ENCODE results near the gene GNB1. TPM values are rescaled to one million over a fixed set of nuclear protein-coding genes. Genes with fewer than 3 reads are reported as not detected.
"Not testable (repeated sequence)": the region's sequence is repeated elsewhere in the genome, so short reads cannot be mapped to it uniquely, and the experiment has no call there.

The GNB1 gene
- total RNA-seq (2014; rRNA removed; shearing (Covaris generic)) = 39.2 and 44.0 TPM in 2 replicates

DNA sequence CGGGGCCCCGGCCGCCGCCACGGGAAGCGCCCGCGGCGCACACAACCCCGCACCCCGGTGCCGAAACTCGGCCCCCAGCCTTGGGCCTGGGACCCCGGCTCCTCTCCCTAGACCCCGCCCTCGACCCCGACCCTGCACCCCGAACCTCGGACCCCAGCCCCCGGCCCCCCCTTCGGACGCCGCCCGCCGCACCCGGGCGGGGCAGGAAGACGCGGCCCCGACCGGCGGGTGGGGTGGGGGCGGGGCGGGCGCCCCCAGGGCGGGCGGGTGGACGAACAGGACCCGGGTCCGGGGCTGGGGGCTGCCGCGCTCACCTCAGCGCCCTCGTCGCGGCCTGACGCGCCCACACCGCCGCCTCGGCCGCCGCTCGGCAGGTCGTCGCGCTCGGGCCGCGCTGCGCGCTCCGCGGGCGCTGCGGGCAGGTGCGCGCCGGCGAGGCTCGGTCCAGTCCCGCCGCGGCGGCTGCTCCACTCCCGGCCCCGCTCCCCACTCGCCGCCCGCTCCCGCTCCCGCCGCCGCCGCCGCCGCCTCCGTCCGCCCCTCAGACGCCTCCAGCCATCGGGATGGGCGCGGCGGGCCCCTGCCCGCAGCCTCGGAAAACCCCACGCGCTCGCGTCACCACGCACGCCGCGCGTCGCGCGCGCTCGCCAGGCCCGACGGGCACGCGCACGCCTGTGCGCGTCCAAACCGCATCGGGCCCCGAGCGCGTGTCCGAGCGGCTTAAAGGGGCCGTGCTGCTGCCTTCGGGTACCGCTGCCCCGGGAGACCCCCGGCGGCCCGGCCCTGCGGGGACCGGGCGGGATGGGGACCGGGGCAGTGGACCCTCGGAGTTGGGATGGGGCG is at the start of gene GNB1:
Gene GNB1 (minus strand): TSS at position 582 of the 843 bp plus-strand sequence. CDS start 65,634 bp downstream, outside the sequence.
- DNase-seq (ENCODE audit: low spot score) = peak; percentile 41

DNA sequence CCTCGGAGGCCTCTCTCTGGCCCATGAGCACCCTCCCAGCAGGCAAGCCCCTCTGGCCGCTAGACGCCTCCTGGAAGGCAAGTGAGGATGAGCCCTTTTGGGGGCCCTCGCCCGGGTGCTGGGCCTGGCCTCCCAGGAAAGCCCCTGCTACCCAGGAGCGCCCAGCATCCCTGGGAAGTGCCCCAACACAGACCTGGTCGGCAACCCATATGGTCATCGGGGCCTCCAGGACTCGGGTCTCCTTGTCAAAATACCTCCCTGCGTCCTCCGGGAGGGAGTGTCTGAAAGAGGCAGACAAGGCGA is 49.2 kb upstream of the GNB1 start:
- DNase-seq (ENCODE audit: low spot score) = no peak

DNA sequence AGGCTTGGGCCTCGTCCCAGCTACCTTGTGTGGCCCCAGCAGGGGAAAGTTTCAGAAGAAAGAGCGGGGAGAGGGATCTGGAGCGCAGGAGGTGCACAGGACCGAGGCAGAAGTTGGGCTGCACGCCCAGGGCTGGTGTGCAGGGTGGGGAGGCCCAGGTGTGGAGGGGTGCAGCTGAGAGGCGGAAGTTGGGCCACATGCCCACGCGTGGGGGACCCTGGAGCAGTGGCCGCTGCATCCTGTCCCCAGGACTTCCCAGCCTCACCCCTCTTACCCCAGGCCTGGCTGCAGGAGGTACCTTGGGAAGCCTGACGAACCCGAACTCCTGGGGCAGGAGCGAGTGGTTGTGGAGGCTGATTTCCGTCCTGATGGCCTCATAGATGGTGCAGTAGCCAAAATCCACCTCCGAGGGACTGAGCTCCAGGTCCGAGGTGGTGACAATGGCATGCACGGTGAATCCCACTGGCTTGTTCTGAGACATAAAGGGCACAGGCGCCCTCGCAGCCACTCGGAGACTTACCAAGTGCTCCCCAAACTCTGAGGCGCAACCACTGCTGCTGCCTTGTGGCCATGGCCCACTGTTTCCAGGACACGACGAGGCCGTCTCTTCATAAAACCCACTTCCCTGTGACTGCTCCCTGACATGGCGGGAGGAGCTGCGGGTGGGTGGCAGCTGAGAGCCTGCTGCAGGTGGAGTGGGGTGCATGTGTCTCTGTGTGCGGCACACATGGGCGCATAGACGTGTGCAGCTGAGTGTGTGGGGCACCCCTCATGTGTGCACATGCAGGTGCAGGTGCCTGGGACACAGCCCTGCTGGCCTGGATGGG is 48.6 kb upstream of the GNB1 start:
- no peak for DNase-seq (ENCODE audit: low spot score)

DNA sequence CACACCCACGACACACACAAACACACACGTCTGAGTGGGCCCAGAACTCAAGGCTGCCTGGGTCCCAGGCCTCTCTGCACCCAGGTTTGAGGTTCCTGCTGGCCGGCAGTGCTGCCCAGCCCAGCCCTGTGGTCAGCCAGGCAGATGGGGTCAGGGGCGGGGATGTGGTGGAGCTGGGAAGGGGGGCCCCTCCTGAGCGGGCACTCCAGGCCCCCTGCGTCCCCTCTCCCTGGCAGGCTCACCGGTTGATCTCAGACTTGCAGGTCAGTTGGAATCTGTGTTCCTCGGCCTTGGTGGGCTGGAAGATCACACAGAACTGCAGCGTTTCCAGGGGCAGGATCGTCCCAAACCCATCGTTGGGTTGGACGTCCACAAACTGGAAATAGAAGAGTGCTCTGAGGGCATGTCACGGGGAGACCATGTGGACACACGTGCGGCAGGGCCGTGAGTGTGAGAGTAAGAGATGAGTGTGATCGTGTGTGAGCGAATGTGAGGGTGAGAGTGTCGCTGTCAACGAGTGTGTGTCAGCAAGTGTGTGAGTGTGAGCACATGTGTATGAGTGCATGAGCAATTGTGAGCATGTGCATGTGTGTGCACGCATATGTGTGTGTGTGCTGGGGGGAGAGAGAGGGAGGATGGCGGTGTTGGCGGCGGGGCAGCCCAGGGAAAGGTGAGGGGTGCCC is 47.9 kb upstream of the GNB1 start:
- no peak for DNase-seq (ENCODE audit: low spot score)

DNA sequence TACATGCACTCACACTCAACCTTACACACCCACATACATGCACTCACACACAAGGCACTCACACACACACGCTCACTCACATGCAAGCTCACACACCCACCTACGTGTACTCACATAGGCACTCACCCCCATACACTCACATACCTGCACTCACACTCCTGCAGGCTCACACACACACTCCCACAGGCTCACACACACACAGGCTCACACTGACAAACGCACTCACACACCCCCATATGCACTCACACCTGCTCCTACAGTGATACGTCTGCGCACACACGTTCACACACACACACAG is 47.3 kb upstream of the GNB1 start:
- no peak for DNase-seq (ENCODE audit: low spot score)

DNA sequence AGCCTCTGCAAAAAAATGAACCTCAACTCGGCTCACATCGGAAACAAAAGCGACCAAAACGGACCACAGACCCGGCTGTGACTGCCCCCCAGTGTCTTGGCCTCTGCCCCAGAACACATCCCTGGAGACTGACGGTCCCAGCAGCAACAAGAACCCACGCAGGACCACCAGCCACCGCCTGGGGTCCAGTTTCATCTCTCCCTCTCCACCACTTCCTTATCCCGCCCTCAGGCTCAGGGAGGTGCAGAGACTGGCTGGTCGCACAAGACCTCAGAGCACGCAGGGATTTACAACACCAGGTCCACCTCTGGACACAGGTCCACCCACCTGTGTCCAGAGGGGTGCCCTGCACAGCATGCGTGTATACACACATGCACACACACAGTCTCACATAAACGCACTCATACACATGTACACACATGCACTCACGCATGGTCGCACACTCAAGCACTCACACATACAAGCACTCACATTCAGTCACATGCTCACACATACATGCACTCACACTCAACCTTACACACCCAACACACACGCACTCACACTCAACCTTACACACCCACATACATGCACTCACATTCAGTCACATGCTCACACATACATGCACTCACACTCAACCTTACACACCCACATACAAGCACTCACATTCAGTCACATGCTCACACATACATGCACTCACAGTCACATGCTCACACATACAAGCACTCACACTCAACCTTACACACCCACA is 46.8 kb upstream of the GNB1 start:
- no peak for DNase-seq (ENCODE audit: low spot score)

DNA sequence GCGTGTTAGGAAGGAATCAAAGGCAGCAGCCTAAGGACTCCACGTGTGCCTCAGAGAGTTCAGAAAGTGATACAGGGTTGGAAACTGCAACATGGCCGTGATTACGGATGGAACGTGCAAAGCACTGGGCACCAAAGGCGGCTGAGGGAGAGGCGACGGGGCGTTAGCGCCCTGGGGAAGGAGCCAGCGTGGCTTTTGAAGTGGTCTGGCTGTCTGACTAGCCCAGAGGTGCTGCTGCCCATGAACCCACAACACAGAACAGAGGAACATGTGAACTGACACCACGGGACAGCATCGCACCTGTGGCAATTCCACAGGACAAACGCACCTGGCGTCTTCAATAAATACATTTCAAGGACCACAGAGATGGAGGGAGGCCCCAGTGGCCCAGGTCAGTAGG is 46.2 kb upstream of the GNB1 start:
- DNase-seq (ENCODE audit: low spot score) = no peak

DNA sequence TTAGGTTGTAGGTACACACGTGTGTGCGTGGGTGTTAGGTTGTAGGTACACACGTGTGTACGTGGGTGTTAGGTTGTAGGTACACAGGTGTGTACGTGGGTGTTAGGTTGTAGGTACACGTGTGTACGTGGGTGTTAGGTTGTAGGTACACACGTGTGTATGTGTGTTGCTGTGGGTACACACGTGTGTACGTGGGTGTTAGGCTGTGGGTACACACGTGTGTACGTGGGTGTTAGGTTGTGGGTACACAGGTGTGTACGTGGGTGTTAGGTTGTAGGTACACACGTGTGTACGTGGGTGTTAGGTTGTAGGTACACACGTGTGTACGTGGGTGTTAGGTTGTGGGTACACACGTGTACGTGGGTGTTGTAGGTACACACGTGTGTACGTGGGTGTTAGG is 44.0 kb upstream of the GNB1 start:
- DNase-seq (ENCODE audit: low spot score) = not testable (repeated sequence)

DNA sequence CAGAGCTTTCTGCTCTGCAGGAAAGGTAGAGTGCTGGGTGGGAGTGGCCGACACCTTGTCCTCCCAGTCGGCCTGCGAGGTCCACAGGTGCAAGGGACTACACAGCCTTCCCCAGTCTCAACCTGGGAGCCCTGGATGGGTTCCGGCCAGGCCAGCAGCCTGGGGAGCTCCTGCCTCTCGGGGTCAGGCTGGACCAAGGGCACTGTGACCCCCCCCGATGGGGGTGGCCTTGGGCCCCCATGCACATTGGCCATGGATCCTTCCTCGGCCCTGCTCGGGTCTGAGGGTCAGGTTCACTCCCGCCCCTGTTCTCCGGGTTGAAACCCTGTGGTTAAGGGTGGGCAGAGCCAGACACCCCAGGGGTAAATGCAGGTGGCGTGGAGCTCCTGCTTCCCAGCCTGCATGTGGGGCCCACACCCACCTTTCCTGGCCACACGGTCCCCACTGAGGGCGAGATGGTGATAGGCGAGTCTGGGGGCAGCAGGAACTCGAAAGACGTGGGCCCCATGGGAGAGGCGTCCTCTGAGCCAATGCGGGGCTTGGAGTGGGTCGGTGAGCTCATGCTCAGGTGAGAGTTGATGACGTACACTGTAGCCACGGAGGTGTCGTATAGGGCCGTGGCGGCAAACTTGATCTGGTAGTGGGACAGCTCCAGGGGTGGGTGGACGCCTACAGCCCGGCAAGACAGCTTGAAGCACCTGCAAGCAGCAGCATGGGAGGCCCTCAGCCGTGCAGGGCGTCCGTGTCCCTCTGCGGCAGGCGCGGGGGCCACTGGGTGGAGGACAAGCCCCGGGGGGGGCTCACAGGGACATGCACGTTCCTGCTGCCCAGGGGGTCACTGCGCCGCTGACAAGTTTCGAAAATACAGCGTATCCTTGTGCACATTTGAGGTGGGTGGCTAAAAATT is 39.0 kb upstream of the GNB1 start:
- no peak for DNase-seq (ENCODE audit: low spot score)

DNA sequence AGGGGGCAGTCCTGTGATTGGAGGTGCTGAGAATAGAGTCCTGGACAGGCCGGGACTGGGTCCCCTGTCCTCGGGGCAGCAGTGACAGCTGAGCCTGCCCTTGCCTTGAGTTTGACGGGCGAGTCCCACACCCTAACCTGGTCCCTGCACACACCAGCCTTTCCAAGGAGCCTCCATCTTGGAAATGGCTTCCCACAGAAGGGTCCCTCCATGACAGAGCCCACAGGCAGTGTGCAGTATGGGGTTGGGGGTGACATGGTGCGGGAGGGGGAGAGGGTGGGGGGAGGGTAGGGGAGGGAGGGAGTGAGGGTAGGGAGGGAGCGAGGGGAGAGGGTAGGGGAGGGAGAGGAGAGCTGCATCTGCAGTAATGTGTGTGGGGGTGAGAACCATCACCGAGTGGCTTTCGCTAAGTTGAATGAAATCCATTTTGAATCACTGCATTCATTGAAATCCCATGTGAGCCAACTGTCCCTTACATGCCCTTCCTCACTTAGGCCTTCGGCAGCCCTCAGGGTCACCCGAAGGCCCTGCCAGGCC is 38.3 kb upstream of the GNB1 start:
- DNase-seq (ENCODE audit: low spot score) = no peak

DNA sequence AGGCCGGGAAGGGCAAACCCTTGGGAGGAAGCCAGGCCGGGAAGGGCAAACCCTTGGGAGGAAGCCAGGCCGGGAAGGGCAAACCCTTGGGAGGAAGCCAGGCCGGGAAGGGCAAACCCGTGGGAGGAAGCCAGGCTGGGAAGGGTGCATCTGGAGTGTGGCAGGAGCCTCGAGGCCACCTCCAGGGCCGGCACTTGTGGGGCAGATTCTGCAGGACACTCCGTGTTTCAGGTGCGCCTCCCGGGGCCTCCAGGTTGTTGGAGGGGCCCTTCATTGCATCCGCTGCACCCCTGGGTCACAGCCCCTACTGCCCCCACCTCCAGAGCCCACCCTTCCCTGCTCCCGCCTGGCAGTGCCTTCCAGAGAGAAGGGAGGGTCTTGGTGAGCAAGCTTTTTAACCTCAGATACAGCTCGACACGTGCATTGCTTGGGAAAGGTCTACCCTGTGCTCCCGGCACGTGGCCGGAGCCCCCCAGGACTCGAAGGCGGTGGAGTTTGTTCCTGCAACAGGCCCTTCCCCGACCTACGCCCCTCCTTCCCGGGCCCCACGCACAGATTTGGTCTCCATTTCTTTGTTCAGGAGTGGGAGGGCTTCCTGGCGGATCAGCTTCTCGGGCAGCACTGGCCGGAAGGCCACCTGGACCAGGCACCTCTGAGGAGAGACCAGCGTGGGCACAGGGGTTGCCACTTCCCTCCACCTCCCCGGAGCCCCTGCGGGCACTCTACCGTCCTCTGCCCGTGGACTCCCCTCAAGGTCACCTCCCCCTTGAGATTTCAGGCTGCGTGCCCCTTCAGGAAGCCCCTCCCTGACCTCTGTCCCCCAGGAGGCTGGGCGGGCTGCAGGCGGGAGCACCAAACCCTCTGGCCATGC is 37.6 kb upstream of the GNB1 start:
- no peak for DNase-seq (ENCODE audit: low spot score)

DNA sequence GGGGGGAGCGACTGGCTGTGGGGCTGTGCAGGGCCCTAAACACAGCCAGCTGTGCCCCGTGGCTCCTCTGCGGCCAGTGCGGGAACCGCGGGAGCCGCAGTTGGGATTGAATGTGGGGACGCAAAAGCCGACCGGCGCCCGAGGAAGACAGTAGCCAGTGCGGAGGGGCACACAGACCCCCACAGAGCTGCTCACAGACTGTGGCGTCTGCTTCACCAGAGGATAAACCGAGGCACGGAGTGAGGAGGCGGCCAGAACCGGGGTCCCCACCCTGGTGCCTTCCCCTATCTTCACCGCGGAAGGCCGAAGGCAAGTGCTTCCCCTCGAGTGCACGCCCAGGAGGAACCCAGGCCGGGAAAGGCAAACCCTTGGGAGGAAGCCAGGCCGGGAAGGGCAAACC is 36.9 kb upstream of the GNB1 start:
- no peak for DNase-seq (ENCODE audit: low spot score)

DNA sequence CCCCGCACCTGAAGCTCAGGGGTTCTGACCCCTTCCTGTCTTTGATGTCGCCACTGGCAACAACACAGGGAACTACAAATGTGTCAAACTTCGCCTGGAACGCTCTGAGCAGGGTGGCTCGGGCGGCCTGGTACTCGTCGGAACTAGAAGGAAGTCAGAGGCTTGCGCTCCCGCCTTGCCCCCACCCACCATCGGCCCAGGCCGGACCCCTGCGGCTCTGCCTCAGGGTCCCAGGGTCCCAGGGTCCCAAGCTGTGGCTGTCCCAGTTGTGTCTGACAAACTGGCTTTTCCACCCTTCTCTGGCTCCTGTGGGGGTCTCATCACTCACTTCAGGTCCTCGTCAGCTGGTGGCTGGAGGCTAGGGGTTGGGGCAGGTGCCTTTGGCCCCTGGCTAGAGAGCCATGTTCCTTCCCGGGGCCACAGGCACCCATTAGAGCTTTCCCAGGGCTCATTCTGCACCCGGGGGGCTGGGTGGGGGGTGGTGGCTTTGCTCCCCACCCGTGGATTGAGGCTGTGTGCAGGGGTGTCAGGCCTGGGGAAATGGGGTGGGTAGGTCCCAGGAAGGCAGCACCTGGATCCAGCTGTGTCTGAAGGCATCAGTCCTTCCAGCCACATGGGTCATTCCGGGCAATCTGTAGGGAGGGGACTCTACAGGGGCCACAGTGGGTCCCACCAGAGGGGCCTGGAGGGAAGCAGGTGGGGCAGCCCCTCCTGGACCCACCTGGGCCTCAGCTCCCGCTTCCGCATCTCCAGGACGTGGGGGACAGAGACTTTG is 36.2 kb upstream of the GNB1 start:
- no peak for DNase-seq (ENCODE audit: low spot score)

DNA sequence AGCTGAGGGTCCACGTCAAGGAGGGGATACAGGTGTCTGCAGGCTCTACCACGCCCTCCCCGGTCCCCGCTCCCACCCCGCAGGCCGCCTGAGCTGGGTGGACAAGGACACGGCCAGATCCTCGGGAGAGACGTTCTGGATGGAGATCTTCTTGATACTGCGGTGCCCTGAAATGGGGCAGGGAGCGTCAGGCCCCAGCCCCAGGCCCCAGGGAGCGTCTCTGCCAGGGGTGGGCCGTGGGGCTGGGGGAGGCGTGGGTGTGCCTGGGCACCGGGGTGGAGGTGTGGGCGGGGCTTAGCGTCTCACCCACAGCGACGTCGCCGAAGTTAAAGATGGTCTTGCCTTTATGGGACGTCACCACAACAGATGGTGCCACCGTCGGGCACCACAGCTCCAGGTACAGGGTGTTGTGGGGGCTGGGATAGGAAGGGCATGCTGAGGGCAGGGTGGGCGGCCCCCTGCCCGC is 35.5 kb upstream of the GNB1 start:
- no peak for DNase-seq (ENCODE audit: low spot score)

DNA sequence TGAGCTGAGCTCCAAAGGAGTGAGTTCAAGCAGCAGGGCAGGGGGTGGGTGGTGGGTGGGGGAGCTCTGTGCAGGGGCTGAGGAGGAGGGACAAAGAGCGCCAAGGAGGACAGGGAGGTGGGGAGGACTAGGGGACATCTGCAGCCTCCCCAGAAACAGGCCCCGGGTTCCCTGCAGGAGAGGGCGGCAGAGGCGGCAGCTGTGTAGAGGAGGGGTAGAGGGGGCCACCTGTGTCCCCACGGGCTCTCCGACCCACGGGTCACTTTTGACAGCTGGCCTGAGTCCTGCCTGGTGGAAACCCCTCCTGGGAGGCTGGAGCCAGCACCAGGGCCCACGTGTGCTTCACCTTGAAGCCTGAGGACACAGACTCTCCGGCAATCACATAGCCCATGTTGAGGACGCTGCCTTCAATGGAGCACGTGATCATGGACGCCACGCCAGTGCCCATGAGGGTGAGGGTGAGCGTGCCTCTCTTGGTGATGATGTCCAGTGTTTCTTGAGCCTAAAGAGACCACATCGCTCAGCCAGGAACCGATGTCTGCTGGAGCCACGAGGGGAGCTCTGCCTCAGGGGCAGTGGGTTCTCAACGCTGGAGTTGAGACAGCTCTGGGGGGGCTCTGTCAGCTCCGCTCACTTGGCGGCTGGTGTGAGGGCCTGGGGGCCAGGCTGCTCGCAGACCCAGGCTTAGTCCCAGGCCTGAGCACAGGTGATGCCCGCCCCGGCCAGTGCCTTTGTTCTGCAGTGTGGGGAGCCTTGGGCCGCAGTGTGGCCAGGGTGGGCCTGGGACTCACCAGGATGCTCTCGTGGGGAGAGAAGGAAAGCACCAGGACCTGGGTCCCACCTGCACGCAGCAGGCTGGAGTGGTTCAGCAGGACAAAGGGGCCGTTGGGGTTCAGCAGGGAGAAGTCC is 34.8 kb upstream of the GNB1 start:
- no peak for DNase-seq (ENCODE audit: low spot score)

DNA sequence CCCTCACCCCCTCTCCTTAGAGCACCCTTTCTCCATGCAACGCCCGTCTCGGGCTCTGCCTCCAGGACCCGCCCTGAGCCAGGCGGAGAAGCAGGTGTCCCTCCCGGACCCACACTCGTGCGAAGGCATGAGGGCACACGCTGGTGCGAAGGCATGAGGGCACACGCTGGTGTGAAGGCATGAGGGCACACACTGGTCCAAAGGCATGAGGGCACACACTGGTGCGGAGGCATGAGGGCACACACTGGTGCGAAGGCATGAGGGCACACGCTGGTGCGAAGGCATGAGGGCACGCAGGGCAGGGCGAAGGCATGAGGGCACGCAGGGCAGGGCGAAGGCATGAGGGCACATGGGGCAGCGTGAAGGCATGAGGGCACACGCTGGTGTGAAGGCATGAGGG is 34.0 kb upstream of the GNB1 start:
- no peak for DNase-seq (ENCODE audit: low spot score)

DNA sequence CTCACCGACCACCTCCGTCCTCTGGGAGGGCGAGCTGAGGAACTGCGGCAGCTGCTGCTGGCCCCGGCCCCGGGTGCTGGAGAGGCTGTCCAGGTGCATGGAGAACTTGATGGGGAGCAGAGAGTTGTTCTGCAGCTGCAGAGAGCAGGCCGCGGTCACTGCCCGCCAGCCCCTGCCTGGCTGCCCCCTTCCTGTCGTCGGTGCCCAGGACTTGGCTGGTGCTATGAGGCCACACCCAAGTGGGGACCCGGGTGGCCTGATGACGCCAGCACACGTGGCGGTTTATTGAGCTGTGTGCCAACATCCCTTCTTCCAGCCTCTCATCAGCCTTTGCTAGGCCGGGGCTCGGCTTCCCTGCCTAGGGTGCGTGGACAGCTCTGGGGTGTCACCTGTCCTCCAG is 33.5 kb upstream of the GNB1 start:
- no peak for DNase-seq (ENCODE audit: low spot score)
